GM10266 (cell line): ENCODE data around the gene TAAR6.
"Not testable (repeated sequence)": the region's sequence is repeated elsewhere in the genome, so short reads cannot be mapped to it uniquely, and the experiment has no call there.

Experiments
- DNase-seq: peaks from one replicate; pipeline ENCODE4 v3.0.0; 2012; ENCODE audit errors: extremely low spot score
- CTCF ChIP-seq: IDR thresholded peaks from 2 replicates; pipeline ENCODE4 v1.5.1; 2012; ENCODE audit warnings: mild to moderate bottlenecking, low read depth; ENCODE audit not compliant: control insufficient read depth, insufficient read depth; ENCODE audit errors: missing control alignments

The TAAR6 gene

GRCh38 chr6:132570221-132570777 is at the start of gene TAAR6:
Gene TAAR6 (plus strand): TSS chr6:132570322. CDS start chr6:132570322, 0 bp downstream.
- DNase-seq: no peak
- TF ChIP-seq CTCF: no peak

GRCh38 chr6:132520953-132521352 is 49.2 kb upstream of the TAAR6 start:
- no peak for DNase-seq
- TF ChIP-seq CTCF: no peak

GRCh38 chr6:132524646-132525045 is 45.5 kb upstream of the TAAR6 start:
- no peak for DNase-seq
- TF ChIP-seq CTCF: no peak

- no peak for TF ChIP-seq CTCF
- no peak for DNase-seq
Observed at GRCh38 chr6:132525866-132526265, 44.3 kb upstream of the TAAR6 start.

GRCh38 chr6:132526461-132526860 is 43.7 kb upstream of the TAAR6 start:
- no peak for DNase-seq
- no peak for TF ChIP-seq CTCF

GRCh38 chr6:132527791-132528190 is 42.3 kb upstream of the TAAR6 start:
- TF ChIP-seq CTCF: no peak
- DNase-seq: no peak

- DNase-seq: no peak
- peak; percentile 77 for TF ChIP-seq CTCF
Observed at GRCh38 chr6:132530293-132530974, 39.7 kb upstream of the TAAR6 start.

GRCh38 chr6:132534546-132534945 is 35.6 kb upstream of the TAAR6 start:
- not testable (repeated sequence) for DNase-seq
